Hippocampal formation (tissue), 2 donors: Measurements from ENCODE around the gene PPM1F.
"Not testable (repeated sequence)": the region's sequence is repeated elsewhere in the genome, so short reads cannot be mapped to it uniquely, and the experiment has no call there.

Source experiments
- DNase-seq, 2 donors: peaks; one replicate each; lab custom pipeline; 2025; lab: John Stamatoyannopoulos, UW

Gene PPM1F

DNA sequence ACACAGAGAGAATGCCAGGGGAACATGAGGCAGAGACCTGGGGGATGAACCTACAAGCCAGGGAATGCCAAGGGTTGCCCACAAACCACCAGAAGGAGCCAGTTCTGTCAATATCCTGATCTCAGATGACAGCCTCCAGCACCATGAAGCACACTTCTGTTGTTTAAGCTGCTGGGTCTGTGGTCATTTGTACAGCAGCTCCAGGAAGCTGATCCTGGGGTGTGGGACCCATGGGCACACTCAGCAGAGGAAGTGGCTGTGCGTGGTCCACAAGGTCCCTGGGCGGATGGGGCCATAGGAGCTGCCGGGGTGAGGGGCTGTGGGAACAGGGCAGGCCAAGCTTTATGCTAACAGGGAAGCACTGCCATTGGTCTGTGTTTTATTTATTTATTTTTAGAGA is 12.1 kb downstream of the PPM1F start:
- DNase-seq = no peak

DNA sequence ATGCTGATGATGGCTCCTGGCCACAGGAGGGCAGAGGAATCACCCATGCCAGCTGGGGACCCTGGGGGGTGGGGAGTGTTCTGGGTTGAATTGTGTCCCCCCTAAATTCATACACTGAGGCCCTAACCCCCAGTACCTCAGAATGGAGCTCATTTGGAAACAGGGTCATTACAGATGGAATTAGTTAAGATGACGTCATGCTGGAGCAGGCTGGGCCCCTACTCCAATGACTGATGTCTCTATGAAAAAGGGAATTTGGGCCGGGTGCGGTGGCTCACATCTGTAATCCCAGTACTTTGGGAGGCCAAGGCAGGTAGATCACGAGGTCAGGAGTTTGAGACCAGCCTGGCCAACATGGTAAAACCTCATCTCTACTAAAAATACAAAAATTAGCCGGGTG is 12.7 kb downstream of the PPM1F start:
- not testable (repeated sequence) for DNase-seq

DNA sequence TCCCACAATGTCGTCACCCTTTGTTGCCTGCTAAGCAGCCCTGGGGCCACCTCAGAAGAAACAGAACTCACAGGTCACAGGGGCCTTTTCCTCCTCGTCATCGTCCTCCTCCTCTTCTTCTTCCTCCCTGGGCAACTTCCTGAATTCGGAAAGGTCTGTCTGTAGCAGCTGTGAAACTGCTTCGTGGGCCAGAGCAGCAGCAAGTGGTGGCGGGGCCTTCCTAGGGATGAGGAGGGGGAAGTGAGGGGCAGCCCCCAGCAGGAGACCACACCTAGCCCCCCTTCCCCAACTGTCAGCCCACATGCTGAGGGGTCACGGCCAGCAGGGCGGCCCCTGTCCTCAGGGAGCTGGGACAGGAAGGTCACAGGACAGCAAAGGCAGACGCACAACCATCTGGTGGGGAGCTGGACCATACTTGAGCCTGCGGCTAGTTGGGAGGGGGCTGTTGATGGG is 13.2 kb downstream of the PPM1F start:
- no peak for DNase-seq

DNA sequence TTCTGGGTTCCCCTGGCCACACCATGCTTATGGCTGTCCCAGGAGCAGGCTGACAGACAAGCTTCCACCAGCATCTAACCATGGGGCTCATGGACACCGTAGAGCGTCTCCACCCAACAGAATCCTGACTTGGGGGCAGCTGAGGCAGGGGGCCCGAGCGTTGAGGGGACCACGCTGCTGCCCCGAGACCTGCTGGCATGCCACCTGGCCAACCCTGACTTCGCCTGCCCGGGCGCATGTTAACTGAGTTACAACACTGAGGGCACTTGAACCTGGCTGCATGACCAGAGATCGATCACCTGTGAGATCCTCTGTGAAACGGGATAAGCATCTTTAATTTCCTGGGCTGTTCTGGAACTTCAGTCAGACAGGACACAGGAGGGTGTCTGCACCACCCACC is 13.7 kb downstream of the PPM1F start:
- no peak for DNase-seq

DNA sequence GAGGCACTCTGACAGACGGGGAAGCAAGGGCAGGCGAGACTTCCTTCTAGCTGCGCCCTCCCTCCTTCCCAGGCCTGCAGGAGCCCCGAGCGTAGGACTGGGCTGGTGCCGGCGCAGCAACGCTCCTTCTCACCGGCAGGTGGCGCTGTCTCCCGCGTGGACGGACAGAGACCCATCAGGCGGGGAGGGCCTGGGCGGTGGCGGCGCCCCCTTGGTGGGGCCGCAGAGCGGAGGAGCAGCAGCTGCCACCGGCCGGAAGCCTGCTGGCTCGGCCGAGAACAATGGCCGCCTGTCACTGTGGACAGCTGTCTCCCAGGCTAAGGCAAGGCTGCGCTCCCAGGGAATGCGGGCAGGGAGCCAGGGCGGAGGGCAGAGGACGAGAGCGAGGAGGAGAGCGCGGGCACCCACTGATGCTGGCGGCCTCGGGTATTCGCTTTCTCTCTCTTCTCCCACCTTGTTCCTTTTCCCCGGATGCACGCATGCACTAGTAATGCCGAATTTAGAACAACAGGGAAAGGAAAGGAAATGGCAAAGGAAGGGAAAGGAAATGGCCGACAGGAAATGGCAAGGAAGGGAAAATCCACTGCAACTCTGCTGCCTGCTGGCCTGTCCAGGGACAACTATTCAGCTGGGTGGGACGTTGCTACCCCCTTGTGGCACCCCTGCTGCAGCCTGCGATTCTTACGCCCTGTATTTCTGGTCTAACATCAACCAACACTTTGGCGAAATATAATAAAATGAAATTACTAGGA is 14.4 kb downstream of the PPM1F start:
- peak; percentile 89 to 94 for DNase-seq

DNA sequence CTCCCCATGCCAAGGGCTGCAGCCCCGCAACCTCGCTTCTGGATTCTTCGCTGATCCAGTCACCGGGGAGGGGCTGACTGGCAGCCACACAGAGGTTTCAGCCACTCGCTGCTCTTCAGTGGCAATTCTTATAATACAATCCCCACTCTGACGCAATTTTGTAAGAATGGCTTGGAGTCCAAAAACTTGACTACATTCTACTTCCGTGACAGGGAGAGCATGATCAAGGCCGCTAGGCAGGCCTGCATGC is 14.9 kb downstream of the PPM1F start:
- DNase-seq = no peak

DNA sequence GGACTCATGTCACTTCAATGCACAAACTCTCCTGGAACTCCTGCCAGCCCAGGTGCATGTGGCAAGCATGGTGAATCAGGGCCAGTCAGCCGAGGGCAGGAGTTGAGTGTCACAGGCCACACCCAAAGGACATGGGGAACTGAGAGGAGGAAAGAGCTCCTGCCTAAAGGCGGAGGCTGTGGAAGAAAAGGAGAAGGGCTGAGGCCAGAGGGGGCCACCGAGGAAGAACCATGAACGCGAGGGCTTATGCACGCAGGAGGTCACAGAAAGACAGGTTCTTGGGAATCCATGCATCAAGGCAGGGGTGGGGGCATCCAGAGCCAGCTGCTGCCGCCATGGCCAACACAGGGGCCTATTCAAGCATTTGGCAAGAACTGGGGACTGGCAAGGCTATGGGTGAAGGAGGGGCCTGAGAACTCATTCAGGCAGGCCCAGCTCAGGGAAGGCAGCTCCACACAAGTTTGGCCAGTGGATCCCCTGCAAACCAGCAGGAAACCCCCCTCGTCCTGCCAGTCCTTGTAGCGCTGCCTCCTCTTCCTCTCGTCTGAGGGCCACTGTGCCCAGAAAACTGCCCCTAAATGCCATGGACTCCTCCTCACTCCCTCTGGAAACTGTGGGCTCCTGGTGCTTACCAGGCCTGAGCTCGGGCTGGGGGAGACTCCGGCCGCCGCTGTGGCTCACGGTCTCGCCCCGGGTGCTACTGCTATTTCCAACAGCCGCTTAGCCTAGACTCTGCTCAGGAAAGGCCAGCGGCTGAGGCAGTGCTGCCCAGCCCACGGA is 15.4 kb downstream of the PPM1F start:
- peak; percentile 56 to 67 for DNase-seq

DNA sequence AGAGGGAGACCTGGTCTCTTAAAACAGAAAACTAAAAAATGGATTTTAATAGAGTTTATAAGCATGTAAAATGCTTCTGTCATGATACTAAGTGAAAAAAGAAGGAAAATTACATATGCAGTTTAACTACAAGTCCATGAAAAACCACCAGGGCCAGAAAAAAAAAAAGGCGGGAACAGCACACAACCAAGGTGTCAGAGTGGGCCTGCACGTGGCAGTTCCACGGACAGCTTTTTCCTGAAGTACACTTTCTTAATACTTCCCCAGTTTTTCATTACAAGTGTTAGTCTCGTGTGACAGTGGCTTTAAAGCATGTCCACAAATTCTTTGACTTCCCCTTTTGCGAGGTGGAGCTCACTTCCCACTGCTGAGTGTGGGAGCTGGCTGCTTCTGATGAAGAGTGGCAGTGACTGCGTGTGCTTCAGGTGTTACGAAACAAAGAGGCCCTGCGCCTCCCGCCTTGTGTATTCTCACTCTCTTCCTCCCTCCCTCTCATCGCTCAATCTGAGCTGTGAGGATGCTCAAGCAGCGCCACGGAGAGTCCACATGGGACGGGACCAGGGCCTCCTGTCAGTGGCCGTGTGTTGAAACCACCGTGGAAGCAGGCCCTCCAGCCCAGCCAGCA is 16.4 kb downstream of the PPM1F start:
- DNase-seq = peak in 1 of 2 donors; percentile 19

DNA sequence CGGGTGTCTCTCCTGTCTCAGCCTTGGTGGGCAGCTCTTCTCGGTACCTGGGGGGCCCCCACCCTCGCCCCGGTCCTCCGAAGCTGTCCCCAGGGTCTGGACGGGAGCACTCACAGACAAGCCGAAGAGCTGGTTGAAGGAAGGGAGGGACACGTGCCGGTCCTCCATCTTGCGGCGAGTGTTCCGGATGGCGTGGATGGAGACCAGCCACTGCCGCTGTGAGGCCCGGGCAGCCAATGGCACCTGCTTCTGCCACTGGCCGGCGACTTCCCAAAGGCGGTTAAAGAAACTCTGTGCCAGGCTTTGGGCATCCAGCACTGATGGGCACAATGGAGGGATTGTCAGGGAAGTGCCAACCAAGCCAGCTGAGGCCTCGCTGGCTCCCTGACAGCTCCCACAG is 18.7 kb downstream of the PPM1F start:
- DNase-seq = peak in 1 of 2 donors; percentile 77

DNA sequence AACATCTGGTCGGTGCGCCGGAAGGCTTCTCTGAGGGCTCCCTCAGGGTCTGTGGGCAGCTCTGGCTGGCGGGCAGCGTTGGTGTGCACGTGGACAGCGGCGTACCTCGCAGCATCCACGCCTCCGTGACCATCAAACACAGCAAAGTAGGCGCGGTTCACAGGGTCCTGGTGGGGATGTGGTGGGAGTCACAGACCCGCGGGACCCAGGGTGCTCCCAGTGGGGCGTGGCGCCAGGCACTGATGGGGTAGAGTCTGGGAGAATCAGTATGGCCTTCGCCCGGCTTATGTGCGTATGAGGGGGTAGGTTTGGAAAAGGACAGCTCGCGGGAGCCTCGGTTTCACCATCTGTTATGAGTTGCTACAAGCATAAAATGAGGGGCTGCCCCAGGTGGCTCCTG is 19.2 kb downstream of the PPM1F start:
- no peak for DNase-seq

DNA sequence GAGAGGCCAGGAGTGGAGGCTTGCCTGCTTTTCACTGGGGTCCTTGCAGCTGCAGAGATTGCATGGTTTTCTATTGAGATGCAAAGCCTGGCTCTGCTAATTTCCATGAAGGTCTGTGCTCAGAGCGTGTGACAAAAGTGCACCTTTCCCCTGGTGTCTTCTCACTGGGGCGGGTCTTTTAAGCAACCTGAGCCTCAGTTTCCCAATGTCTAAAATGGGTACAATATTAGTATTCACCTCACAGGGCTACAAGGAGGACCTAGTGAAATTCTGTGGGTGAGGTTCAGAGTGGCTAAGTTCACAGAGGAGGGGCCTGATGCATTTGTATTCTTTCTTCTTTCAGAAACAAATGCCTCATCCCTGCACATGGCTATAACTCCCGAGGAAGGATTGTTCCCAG is 20.3 kb downstream of the PPM1F start:
- DNase-seq = no peak

DNA sequence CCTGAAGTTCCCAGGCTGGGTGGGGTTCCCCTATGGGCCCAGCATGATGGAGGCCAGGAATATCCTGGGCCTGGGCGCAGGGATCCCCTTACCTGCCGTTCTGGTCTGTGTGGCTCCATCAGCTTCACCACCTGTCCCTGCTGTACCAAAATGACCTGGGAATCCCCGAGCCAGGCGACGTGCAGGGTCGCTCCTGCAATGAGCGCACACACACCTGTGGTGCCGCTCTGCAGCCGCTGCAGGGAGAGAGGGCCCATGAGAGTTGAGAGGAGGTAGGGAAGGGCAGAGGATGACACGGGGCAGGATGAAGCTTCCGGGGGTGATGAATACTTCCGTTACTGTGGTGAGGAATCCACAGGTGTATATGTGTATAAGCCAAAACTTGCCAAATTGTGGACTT is 21.6 kb downstream of the PPM1F start:
- no peak for DNase-seq

DNA sequence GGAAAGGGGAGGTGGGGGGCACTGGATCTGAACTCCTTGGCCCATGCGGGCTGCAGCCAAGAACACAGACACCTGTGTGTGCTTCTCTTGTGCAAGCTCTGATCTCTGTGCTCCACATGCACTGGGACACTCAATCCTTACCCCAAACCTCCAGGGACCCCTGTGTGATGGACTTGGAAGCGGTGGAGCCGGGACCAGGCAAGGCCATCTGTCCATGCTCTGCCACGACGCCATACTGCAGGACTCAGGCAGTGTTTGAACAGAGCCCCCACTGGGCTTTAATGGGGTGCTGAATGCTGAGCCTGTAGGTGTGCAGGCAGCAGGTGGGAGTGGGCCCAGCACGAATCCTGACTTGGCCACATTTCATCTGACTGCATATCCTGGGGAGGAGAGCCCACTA is 23.4 kb downstream of the PPM1F start:
- no peak for DNase-seq

DNA sequence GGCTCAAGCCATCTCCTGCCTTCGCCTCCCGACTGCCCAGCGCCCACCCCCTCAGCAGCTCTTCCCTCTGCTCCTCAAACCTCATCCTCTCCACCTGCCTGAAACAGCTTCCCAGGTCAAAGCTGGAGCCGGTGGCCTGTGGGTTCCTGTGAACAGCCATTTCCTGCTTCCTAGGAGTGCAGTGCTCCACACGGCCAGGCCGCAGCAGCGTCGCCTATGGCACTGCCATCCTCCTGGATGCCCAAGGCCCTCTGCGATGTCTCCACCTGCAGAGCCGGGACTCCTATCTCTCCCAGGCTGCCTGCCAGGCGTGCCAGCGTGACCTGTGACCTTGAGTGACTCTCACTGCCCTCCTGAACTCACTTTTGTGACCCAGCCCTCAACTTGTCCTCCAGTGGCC is 24.6 kb downstream of the PPM1F start:
- DNase-seq = no peak

DNA sequence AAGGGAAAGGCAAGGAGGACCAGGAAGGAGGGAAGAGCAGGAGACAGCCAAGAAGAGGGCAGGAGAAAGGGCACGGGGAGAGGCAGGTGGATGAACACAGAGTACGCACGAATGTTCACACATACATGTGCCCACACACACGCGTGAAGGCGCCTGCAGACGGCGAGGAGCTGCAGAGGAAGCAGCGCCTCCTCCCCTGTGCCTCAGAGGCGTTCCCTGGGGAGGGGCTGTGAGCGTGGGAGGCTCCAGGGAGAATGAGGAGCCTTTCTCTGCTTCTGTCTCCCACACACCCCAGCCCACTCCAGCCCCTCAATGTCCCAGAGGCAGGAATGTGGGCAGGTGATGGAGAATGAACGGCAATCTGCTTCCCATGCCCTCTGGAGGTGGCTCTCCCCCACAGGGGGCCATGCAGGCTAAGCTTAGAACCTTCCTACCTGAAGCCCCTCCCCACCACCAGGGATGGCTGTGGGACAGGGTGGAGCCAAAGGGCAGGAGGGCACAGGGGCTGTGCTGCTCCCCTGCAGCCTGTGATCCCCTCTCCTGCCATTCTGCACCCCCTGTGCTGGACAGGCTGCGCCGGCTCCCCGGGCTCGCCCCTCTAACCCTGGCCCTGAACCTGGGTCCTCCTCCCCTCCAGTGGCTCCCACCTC is 25.3 kb downstream of the PPM1F start:
- DNase-seq = no peak

DNA sequence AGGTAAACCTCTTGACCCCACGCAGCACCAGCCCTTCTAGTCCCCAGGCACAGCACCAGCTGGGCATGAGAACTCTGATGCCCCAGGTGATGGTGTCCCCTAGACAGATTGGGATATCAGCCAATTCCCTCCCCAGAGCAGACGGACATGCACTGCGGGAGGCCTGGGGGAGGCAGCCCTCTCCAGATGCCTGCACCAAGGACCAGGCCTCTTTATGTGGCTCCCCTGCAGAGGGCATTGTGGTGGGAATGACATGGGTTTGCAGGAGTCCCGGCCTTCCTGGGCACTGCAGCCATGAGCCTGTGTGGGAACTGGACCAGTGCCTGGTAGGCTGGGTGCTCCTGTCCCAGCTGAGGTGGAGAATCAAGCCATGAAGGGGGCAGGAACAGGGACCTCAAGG is 25.9 kb downstream of the PPM1F start:
- DNase-seq = no peak

DNA sequence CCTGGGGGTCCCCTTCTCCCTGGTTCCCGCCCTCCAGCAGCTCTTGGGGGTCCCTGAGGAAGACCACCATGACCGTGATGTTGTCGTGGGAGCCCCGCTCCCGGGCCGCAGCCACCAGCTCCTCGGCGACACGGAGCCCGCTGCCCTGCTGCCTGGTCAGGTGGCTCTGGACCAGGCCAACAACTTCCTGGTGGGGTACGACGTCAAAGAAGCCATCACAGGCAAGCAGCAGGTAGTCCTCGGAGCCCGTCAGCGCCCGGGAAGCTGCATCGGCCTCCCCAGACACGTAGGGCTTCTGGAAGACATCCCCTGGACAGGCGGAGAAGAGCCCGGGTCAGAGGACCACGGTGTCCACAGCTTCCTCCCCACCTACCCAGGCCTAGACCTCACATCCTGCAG is 29.5 kb downstream of the PPM1F start:
- DNase-seq = no peak

DNA sequence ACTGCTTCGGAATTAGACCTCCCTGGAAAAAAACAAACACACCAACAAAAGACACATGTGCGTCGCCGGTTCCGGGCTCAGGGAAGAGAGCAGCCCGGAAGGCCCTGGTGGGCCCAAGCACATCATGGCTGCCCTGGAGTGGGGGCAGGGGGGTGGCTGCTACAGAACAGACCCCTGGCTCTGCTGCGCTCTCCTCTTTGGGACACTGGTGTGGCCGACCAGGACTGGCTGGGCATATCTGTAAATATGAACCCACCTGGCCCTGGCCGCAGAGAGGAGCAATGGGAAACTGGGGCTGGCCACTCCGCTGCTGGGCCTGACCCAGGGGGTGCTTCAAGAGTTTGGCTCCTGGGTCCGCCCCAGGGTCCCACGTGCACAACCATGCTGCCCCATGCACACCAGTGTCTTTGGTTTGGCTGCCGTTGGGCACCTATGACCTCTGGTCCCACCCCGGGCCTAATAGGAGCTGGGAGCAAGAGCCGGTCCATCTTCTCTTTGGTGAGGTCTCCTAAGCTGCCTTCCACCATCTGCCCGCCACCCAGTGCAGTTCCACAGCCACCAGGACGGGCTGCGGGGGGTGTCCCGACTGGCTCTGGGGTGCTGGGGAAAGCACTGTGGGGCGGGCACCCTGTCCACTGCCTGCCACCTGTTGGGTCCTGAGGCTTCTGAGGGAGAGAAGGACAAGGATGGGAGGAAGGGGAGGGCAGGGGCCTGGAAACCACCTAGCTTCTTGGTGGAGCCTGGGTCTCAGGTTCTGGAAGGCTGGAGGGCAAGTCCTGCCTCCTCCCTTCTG is 30.1 kb downstream of the PPM1F start:
- no peak for DNase-seq

DNA sequence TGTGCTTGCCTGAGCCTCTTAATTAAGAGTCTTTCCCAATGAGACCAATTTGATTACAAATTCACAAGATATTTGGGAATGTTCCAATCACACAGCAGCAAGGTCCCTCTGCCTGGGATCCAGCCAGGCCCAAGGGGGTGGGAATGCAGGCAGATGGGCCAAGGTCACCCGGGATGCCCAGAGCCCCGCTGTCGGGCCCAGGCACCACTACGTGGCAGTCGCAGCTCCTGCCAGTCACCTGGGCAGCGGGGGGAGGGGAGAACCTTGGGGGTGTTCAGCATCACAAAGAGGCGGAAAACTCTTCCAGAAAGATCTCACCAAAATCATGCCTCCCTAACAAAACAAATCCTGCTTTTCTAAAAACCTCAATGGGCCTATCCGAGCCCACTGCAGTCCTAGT is 30.9 kb downstream of the PPM1F start:
- DNase-seq = no peak

DNA sequence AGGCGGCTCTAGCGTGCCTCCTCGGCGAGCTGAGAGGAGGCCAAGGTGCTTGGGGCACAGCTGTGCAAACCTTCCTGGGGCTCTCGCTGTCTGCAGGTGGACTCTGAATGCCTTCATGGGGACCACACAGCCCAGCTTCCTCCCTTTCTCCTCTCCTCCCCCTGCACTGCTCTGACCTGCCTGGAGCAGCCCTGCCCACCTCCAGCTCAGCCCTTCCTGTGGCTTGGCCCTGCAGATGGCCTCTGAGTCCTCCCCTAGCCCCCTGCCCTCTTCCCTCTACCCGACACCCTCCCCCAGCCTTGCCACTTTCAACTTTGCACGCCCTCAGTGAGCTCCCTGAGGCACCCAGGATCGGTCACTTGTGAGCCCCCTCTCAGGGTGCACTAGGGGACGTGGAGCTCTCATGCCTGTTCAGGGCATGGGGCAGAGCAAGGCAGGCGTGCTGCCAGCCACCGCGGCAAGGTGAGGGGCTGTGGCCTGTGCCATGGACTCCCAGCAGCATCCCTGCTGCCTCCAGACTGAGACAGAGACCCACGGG is 31.4 kb downstream of the PPM1F start:
- no peak for DNase-seq

DNA sequence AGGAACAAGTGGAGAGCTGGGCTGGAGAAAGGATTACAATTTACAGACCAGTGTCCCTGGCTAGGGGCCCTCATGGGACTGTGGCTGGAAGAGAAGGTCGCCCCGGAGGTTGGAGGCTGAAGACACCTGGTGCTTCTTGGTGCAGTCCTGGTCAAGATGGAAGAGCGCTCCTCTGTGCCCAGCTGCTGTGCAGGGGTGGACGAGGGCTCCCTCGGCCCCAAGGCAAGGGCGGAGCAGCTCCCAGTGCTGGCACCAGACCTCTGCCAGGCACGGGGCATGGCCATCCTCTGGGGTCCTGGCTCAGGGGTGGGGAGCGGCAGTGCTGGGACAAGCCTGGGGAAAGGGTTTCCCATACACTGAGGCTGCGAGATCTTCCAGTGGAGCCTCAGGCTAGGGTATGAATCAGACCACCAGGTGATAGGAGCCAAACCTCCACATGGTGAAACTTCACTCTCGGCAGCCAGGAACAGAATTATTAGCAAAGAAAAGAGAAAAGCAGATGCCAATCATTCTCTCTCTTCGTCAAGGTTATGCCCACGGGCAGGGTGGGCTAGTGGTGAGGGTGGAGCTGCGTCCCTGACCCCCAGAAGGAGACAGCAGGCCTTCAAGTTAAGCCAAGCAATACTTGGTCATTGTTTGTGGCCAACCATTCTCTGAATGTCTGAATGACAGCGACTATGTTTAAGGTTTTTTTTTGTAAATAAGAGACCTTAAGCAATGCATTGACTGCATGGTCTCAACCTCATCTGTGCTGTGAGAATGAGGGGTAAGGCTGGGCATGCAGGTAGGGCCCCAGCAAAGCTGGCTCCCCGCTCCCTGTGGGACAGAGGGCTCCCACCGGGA is 32.1 kb downstream of the PPM1F start:
- DNase-seq = no peak
